Neural progenitor cell (in vitro differentiated cells): ENCODE data around the gene GJA5. TPM values are rescaled to one million over a fixed set of nuclear protein-coding genes. Genes with fewer than 3 reads are reported as not detected.

Experiments
- DNase-seq: peaks from one replicate; pipeline ENCODE4 v3.0.0-alpha.2; 2016; ENCODE audit warnings: low spot score
- H2AFZ ChIP-seq: fragments of 200-600 bp; sonication (generic); replicated peaks from 2 replicates; pipeline ENCODE4 v1.6.1; 2016; ENCODE audit warnings: antibody characterized with exemption
- H3F3A ChIP-seq: fragments of 200-600 bp; sonication (generic); 2 replicates; pipeline ENCODE4 v1.6.1; 2016; ENCODE audit warnings: antibody characterized with exemption, low read depth
- H3K27ac ChIP-seq: fragments of 200-600 bp; sonication (generic); 2 replicates; pipeline ENCODE4 v1.5.1; 2016; ENCODE audit warnings: mild to moderate bottlenecking
- H3K27me3 ChIP-seq: fragments of 200-600 bp; sonication (generic); 2 replicates; pipeline ENCODE4 v1.6.1; 2016; ENCODE audit warnings: mild to moderate bottlenecking, moderate library complexity
- H3K36me3 ChIP-seq: fragments of 200-600 bp; sonication (generic); 2 replicates; pipeline ENCODE4 v1.5.1; 2016
- H3K4me1 ChIP-seq: fragments of 200-600 bp; sonication (generic); 2 replicates; pipeline ENCODE4 v1.6.1; 2016; ENCODE audit warnings: mixed run types
- H3K4me2 ChIP-seq: fragments of 200-600 bp; sonication (generic); 2 replicates; pipeline ENCODE4 v1.6.1; 2016
- H3K4me3 ChIP-seq: fragments of 200-600 bp; sonication (generic); 2 replicates; pipeline ENCODE4 v1.5.1; 2016
- H3K79me2 ChIP-seq: fragments of 200-600 bp; sonication (generic); 2 replicates; pipeline ENCODE4 v1.6.1; 2016; ENCODE audit warnings: low read depth
- H3K9ac ChIP-seq: fragments of 200-600 bp; sonication (generic); 2 replicates; pipeline ENCODE4 v1.6.1; 2016
- H3K9me3 ChIP-seq: fragments of 200-600 bp; sonication (generic); 2 replicates; pipeline ENCODE4 v1.5.1; 2016; ENCODE audit warnings: low read depth
- H4K20me1 ChIP-seq: fragments of 200-600 bp; sonication (generic); 2 replicates; pipeline ENCODE4 v1.6.1; 2016; ENCODE audit warnings: low read depth
- H3K27ac Mint-ChIP-seq: 3 replicates; pipeline ENCODE4 v1.8.0; 2021; ENCODE audit warnings: mixed read lengths
- H3K27me3 Mint-ChIP-seq: 2 replicates; pipeline ENCODE4 v1.8.0; 2022; ENCODE audit warnings: low read depth, mild to moderate bottlenecking, inconsistent platforms, moderate library complexity, mixed read lengths; ENCODE audit not compliant: insufficient read depth
- H3K36me3 Mint-ChIP-seq: 3 replicates; pipeline ENCODE4 v1.8.0; 2021; ENCODE audit warnings: mixed read lengths
- H3K4me1 Mint-ChIP-seq: 3 replicates; pipeline ENCODE4 v1.8.0; 2021; ENCODE audit warnings: mixed read lengths
- H3K4me3 Mint-ChIP-seq: 3 replicates; pipeline ENCODE4 v1.8.0; 2021; ENCODE audit warnings: mild to moderate bottlenecking, moderate library complexity, mixed read lengths
- H3K9me3 Mint-ChIP-seq: 3 replicates; pipeline ENCODE4 v1.8.0; 2020; ENCODE audit warnings: mixed read lengths
- EZH2 ChIP-seq: fragments of 200-600 bp; sonication (generic); IDR thresholded peaks from 2 replicates; pipeline ENCODE4 v1.6.1; 2017; ENCODE audit warnings: antibody characterized with exemption, mild to moderate bottlenecking, moderate library complexity
- EZH2phosphoT487 ChIP-seq: fragments of 200-600 bp; sonication (generic); IDR thresholded peaks from 2 replicates; pipeline ENCODE4 v1.6.1; 2017; ENCODE audit warnings: antibody characterized with exemption
- total RNA-seq: library from RNA; depleted of rRNA; stranded (reverse); fragments of >200 nt; gene quantifications from 2 replicates; pipeline ENCODE4 v1.2.3, GENCODE V29; 2015; ENCODE audit warnings: low replicate concordance
- TF ChIP-seq, protein P1 (sequence below): fragments of 200-600 bp; sonication (generic); IDR thresholded peaks from 2 replicates; pipeline ENCODE4 v1.5.1; 2017; ENCODE audit warnings: antibody characterized with exemption, mild to moderate bottlenecking

GJA5 gene
- total RNA-seq, 1 donor from 2014 or later = 0.11 TPM

DNA sequence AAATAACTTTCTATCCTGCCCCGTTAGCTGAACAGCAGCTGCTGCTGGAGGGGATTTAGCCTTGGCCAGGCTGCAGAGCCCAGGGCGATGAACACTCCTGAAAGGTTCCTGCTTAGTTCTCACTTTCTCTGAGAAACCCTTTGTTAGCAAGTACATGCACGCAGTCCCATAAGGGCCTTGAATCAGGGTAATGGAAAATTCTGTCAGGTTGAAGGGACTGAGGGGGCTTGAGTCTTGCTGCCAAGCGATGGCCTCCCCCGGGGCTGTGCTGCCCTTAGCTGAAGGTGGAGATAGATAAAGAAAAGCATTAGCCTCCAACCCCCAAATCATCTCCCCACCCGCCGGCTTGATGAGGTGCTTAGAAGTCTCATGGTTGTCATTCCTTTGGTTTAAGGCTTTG, 7.9 kb downstream of the GJA5 start:
- Histone ChIP-seq H3K4me2 (no peak overlapping the region), H3K4me3 (no peak overlapping the region), H2AFZ (no peak overlapping the region), H3F3A (no peaks in the 10 kb centered on the region), H3K9ac (no peak overlapping the region), H3K79me2 (no peaks in the 10 kb centered on the region), H3K9me3 (no peaks in the 10 kb centered on the region), H3K4me1 (no peaks in the 10 kb centered on the region), H3K36me3 (no peaks in the 10 kb centered on the region), H4K20me1 (no peaks in the 10 kb centered on the region), H3K27me3 (no peaks in the 10 kb centered on the region), H3K27ac (no peak overlapping the region)
- no peak overlapping the region for H3K4me3 Mint-ChIP-seq
- no peaks in the 10 kb centered on the region for H3K36me3 Mint-ChIP-seq
- peaks cover 11% of the 10 kb centered on the region for H3K4me1 Mint-ChIP-seq
- H3K27me3 Mint-ChIP-seq = peaks cover 6% of the 10 kb centered on the region
- H3K9me3 Mint-ChIP-seq = no peaks in the 10 kb centered on the region
- H3K27ac Mint-ChIP-seq = no peak overlapping the region
- no peak for DNase-seq
- TF ChIP-seq EZH2phosphoT487 (no peak), EZH2 (no peak)
- TF ChIP-seq, protein P1, sequence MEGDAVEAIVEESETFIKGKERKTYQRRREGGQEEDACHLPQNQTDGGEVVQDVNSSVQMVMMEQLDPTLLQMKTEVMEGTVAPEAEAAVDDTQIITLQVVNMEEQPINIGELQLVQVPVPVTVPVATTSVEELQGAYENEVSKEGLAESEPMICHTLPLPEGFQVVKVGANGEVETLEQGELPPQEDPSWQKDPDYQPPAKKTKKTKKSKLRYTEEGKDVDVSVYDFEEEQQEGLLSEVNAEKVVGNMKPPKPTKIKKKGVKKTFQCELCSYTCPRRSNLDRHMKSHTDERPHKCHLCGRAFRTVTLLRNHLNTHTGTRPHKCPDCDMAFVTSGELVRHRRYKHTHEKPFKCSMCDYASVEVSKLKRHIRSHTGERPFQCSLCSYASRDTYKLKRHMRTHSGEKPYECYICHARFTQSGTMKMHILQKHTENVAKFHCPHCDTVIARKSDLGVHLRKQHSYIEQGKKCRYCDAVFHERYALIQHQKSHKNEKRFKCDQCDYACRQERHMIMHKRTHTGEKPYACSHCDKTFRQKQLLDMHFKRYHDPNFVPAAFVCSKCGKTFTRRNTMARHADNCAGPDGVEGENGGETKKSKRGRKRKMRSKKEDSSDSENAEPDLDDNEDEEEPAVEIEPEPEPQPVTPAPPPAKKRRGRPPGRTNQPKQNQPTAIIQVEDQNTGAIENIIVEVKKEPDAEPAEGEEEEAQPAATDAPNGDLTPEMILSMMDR = no peak

DNA sequence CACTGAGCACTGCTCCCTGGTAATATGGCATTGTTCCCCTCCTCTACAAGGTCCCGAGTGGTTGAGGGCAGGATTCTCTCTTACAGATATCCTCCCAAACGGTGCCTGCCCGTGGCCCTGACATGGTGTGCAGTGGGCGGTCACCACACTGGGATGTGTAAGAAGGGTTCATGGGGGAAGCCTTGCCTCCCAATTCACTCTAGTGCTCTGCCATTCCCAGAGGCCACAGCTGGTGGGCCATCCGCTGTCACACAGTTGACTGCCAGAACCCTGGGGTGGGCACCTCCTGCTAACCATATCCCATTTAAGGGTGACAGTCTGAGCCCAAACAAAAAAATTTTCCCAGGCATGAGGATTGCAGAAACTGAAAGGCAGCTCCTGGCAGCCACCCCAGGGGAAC, 9.1 kb downstream of the GJA5 start:
- H3K27ac ChIP-seq = no peak overlapping the region
- no peaks in the 10 kb centered on the region for H4K20me1 ChIP-seq
- H3K4me1 ChIP-seq = no peaks in the 10 kb centered on the region
- H3K4me3 Mint-ChIP-seq = peak overlapping the region; percentile 24
- H3K9me3 Mint-ChIP-seq = no peaks in the 10 kb centered on the region
- no peak overlapping the region for H3K4me2 ChIP-seq
- H3K9ac ChIP-seq = no peak overlapping the region
- peaks cover 11% of the 10 kb centered on the region for H3K4me1 Mint-ChIP-seq
- no peaks in the 10 kb centered on the region for H3K36me3 Mint-ChIP-seq
- H3K27ac Mint-ChIP-seq = no peak overlapping the region
- no peak overlapping the region for H3K4me3 ChIP-seq
- no peaks in the 10 kb centered on the region for H3F3A ChIP-seq
- H3K79me2 ChIP-seq = no peaks in the 10 kb centered on the region
- no peaks in the 10 kb centered on the region for H3K36me3 ChIP-seq
- H3K27me3 ChIP-seq = no peaks in the 10 kb centered on the region
- no peak for DNase-seq
- H3K27me3 Mint-ChIP-seq = peaks cover 5% of the 10 kb centered on the region
- TF ChIP-seq EZH2phosphoT487 = no peak
- no peak for TF ChIP-seq EZH2
- TF ChIP-seq, protein P1 = no peak
- no peak overlapping the region for H2AFZ ChIP-seq
- H3K9me3 ChIP-seq = no peaks in the 10 kb centered on the region

DNA sequence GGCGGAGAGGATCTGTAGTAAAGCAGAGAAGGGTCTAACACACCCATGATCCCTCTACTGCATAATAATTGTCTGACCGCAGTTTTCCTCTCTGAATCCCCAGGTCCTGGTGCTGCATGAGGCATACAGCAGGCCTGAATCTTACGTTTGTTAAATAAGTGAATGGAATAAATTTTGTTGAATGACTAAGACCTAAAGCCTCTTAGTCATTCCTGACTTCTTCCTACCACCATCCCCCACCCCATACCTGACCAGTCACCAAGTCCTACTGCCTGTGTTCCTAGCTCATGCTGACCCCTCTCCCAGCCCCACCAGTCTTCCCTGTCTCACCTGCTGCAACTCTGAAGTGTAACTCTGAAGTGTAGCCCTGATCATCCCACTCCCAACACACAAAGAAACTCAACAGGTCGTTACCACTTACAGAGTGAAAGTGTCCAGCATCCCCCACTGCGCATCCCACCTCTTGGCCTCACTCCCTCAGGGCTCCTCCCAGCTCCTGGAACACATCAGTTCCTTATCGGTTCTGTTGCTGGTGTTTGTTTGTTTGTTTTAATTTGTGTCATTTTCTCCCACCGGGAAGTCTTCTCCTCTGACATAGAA, 9.7 kb downstream of the GJA5 start:
- Mint-ChIP-seq H3K36me3 (no peaks in the 10 kb centered on the region), H3K4me1 (peaks cover 11% of the 10 kb centered on the region), H3K9me3 (no peaks in the 10 kb centered on the region), H3K27ac (peak overlapping the region; percentile 44), H3K4me3 (no peak overlapping the region), H3K27me3 (peaks cover 5% of the 10 kb centered on the region)
- H3K4me2 ChIP-seq = no peak overlapping the region
- H3K9ac ChIP-seq = no peak overlapping the region
- no peak overlapping the region for H3K4me3 ChIP-seq
- H3K79me2 ChIP-seq = no peaks in the 10 kb centered on the region
- TF ChIP-seq EZH2phosphoT487 (no peak), EZH2 (no peak)
- TF ChIP-seq, protein P1 = no peak
- H4K20me1 ChIP-seq = no peaks in the 10 kb centered on the region
- no peaks in the 10 kb centered on the region for H3K36me3 ChIP-seq
- H3F3A ChIP-seq = no peaks in the 10 kb centered on the region
- DNase-seq = no peak
- no peaks in the 10 kb centered on the region for H3K27me3 ChIP-seq
- no peaks in the 10 kb centered on the region for H3K4me1 ChIP-seq
- H2AFZ ChIP-seq = no peak overlapping the region
- H3K9me3 ChIP-seq = no peaks in the 10 kb centered on the region
- H3K27ac ChIP-seq = no peak overlapping the region
